GM21576 (cell line): ENCODE data around the gene GPSM3.
"Not testable (repeated sequence)": the region's sequence is repeated elsewhere in the genome, so short reads cannot be mapped to it uniquely, and the experiment has no call there.

ENCODE experiments used
- ATAC-seq: cut with Tn5 transposase; IDR thresholded peaks from one replicate; pipeline ENCODE4 v1.9.1; 2021; ENCODE audit warnings: mild to moderate bottlenecking, moderate library complexity; ENCODE audit not compliant: unreplicated experiment

Gene GPSM3, protein sequence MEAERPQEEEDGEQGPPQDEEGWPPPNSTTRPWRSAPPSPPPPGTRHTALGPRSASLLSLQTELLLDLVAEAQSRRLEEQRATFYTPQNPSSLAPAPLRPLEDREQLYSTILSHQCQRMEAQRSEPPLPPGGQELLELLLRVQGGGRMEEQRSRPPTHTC

DNA sequence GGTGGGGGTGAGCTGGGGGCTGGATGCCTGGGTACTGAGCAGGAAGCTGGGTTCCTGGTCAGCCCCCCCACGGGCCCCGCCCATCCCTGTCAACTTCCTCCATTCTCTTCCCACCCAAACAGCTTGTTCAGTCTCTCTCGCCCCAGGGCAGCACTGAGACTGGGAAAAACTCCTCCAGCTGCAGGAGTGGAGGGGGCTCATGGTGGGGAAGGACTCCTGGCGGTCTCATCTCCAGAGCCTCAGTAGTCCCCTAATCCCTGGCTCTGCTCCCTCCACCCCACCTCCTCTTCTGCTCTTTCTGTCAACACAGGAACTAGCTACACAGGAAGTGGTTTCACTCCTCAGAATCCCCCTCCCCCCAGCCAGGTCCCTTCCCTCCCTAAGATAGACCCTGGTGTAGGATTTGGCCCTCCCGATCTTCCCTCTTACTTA lies at the start of gene GPSM3:
GPSM3 (minus strand) TSS at position 36 of the 432 bp plus-strand sequence. CDS start 130 bp downstream, outside the sequence.
- ATAC-seq = no peak

DNA sequence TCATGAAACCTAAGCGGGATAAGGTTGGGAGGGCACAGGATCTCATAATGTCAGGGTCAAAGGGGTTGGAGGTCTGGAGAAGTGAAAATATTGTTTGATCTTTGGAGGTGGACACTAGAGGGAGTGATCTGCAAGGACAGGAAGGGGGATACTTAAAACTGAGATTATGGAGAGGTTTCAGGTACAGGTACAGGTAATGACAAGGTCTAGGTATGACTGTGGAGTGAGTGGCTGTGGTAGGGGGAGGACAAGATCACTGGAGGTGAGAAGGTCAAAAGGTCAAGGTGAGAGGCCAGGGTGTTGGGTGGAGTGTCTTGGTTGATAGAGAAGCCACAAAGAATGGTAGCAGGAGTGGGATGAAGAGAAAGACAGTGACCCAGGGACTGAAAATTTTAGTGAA lies 48.2 kb upstream of the GPSM3 start:
- no peak for ATAC-seq

DNA sequence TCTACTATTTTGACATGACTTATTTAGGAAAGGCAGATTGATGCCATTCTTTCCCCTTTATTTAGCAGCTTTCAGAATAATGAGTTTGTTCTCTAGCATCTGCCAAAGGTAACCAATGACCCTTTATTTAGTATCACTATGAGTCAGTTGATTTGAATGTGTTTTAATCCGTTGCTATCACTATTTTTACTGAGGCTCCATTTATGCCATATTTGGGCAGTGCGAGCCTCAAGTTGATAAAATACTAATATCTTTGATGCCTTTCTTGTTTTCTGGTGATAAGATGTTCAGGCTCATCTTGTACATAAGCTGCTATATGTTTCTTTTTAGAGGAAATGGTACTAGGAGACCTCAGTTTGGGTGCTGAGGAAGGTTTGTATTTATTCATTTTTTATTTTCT lies 47.0 kb upstream of the GPSM3 start:
- no peak for ATAC-seq

DNA sequence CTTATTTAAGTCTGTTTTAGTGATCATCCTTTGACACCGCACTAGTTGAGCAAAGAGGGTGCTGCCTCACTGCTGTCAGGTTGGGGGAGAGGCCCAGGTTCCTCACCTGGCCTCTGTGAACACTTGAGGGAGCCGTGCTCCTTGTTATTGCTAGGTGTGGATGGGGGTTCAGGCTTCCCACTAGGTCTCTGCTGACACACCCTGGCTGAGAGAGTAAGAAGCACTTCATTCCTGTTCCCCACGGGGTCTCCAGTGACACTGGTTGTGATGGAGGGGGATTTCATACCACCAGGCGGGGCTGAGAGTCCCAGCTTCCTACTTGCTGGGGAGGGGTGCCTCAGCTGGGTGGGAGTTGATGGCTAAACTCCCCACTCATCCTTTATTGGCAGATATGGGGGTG lies 42.5 kb upstream of the GPSM3 start:
- no peak for ATAC-seq

DNA sequence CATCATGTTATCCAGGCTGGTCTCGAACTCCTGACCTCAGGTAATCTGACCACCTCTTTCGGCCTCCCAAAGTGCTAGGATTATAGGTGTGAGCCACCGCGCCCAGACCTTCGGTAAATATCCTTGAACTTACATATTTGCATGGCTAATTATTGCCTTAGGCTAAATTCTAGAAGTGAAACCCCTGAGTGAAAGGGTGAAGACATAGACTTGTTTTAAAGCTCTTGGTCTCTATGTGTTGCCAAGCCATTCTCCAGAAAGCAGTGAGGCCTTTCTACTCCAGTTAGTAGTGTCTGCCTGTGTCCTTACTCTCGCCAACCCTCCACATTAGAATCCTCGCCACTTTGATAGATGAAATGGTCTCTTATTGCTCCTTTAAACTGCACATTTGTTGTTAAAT lies 34.0 kb upstream of the GPSM3 start:
- no peak for ATAC-seq

DNA sequence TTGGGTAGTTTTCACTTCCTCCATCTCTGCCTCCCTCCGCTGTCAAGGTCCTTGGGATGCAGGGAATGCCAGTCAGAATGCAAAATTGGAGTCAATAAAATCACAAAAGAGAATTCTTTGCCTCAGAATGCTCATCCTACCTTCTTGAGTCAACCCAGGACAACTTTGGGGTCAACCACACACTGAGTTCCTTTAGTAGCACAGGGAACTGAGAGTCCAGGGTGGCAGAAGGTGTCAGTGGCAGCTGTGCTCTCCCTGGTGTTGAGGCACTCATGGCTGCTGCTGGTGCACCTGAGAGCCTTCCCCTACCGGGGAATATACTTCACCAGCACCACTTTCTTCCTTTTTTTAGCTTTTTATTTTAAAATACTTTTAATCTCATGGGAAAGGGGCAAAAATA lies 32.3 kb upstream of the GPSM3 start:
- ATAC-seq = no peak

DNA sequence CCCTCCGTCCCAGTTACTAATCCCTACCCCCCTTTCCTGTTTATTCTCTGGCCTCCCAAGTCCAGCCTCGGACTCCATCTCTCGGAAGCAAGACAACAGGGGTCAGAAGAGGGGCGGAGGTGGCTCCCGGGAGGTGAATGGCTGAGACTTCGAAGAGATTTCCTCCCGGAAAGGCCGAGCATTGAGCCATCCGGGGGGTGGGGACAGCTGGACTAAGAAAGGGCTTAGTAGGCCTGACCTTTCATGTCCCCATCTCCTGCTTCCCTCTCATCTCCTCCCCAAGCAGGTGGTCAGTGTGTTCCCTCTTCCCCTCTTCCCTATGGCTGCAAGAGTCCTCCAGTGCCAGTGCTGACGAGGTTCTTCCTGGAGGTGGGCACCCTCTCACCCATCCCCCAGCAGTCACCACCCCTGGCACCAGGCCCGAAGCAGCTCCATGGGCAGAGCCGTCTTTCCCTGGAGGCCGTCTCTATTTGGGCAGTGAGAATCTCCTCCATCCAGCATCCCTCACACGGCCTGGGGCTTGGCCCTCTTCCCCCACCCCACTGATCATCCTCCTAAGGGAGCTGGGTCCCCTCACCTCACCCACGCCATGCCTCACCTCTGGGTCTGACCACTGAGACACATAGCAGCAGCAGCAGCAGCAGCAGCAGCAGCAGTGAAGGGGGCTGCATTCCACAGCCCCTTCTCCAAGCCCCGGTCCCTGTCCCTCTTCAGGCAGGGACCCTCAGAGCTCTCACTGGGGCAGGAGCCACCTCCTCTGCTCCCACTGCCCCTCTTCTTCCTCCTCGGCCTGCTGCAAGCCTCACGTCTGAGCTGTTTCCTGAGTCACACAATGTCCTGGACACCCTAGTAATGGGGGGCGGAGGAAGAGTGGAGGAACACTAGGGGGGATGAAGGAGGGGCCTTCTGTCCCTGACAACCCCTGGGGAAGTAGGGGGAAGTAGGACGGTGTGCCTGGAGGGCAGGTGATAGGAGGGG lies 31.1 kb upstream of the GPSM3 start, which contains the start of gene NOTCH4:
NOTCH4 (minus strand) TSS at position 810 of the 978 bp plus-strand sequence; CDS start at position 671, 139 bp downstream.
- ATAC-seq = no peak

DNA sequence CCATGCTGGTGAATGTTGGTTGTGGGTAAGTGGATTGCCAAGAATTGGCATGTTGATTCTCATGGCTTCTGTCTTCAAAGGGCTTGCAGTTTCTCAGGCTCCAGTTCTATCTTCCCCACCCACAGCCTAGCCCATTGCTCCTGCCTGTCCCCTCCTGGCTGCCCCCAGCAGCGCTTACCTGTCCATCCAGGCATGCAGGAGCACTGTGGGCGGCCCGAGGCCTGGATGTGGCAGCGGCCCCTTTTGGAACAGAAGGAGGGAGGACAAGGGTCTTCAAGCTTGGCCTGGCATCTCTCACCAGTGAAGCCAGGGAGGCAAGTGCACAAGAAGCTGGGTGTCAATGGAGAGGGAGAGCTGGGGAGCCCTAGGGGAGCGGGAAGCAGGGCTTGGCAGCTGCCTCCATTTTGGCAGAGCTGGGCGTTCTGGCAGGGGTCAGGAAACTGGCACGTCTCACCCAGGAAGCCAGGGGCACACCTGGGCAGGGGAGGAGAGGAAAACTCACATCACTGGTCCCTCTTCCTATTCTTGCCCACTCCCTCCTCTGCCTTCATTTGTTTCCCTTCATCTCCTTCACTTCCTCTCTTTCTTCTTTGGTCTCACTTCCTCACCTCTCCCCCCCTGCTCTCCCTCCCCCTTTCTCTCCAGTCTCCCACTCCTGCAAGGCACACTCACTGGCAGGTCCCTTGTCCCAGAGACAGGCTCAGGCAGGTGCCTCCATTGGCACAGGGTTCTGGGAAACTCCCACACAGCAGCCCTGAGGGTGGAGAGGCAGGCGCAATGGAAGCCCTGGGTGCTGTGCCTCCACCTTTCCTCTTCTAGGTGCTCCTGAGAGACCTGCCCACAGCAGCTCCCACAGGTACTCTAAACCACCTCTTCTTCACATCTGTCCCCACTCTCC lies 30.1 kb upstream of the GPSM3 start:
- ATAC-seq = no peak

DNA sequence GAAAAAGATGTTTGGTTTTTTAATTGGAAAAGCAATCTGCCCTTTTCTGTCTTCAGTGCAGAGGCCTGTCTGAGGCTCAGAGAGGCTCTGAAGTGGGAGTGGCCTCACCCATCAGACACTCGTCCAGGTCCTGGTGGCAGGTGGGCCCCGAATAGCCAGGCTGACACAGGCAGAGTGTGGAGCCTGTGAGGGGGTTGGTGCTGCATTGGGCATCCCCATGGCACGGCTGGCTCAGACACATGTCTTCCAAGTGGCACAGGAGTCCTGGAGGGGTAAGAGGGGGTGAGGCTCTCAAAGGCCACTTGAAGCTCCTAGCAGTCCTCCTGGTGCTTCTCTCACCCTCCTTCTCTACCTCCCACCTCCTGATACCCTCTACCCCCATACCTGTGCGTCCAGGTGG lies 27.6 kb upstream of the GPSM3 start:
- no peak for ATAC-seq

DNA sequence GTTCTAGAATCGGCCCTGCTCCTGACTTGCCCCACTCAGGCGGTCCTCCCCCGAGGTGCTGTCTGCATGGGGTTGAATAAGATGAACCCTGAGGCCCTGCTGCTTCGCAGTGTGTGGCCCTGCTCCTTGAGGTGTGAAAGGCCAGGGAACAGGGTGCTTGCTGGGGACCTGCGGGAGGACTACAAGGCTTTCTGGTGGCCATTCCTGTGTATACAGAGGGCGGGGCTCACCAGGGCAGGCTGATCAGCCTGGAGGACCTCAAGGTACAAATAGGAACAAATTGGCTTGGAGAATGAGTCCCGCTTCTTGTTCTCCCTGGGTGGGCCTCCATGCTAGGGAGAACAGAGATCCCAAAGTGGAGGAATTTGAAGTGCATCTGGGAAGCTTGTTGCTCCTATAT lies 25.7 kb upstream of the GPSM3 start:
- no peak for ATAC-seq

DNA sequence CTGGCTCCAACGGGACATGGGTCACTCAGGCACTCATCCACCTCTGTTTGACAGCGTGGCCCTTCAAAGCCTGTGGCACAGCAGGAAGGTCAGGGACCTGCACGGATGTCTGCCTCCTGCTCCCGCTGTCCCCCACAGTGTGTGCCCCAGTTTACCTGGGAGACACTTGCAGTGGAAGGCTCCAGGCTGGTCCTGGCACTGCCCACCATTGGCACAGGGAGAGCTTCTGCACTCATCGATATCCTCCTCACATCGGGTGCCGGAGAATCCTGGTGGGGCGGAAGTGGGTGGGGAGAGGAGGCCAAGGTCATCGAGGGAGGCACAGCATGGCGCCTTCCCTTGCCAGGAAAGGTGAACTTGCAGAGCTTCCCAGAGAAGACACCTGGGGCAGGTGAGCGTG lies 24.6 kb upstream of the GPSM3 start:
- ATAC-seq = no peak

DNA sequence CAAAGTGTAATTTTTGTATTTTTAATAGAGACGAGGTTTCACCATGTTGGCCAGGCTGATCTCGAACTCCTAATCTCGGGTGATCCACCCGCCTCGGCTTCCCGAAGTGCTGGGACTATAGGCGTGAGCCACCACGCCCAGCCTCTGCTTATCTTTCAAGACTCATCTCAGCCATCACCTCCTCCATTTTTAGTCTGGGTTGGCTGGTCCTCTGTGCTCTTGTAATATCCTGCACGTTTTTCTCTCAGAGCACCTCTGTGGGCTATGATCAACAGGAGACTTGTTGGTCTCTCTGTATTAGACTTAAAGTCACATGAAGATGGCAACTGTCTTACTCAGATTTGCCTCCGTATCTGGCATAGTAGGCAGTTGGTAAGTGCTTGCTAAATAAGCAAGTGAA lies 23.8 kb upstream of the GPSM3 start:
- ATAC-seq = no peak

DNA sequence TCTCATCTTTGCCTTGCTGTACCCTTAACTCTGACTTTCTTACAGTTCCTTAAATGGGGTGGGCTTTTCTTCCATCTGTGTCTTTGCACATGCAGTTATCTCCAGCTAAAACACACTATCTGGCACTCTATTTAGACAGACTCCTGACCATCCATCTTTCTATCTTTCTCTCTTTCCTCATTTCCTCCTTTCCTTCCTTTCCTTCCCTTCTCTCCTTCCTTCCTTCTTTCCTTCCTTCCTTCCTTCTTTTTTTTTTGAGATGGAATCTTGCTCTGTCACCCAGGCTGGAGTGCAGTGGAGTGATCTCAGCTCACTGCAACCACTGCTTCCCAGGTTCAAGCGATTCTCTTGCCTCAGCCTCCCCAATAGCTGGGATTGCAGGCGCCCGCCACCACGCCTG lies 23.2 kb upstream of the GPSM3 start:
- ATAC-seq = no peak

DNA sequence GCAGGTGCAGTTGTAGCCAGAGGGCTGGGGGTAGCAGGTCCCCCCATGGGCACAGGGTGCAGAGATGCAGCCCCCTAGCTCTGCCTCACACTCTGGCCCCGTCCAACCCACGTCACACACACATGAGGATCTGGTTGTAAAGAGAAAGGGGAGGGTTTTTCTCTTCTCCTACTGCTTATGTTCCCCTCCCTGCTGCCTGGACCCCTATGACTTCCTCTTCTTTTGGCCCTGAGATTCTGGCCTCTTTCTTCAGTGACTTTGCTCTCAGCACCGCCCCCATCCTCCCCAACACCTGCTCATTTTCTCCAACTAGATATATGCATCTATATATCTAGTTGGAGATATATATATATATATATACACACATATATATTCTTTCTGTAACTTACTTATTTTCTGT lies 21.7 kb upstream of the GPSM3 start:
- ATAC-seq = no peak

DNA sequence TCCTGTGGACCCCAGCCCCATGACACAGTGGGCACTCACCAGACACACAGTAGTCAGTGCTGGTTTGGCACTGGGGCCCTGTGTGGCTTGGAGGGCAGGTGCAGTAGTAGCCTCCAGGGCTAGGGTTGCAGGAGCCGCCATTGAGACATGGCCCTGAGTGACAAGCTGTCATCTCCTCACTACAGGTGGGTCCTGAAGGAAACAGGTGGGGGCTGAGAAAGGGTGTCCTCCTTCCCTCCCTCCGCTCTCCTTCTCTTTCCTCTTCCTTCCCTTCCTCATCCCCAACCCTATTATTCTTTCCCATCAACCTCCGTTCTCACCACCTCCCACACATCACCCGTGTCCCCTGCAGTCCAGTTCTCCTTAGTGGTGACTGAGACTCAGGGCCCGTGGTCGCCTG lies 21.2 kb upstream of the GPSM3 start:
- ATAC-seq = no peak

DNA sequence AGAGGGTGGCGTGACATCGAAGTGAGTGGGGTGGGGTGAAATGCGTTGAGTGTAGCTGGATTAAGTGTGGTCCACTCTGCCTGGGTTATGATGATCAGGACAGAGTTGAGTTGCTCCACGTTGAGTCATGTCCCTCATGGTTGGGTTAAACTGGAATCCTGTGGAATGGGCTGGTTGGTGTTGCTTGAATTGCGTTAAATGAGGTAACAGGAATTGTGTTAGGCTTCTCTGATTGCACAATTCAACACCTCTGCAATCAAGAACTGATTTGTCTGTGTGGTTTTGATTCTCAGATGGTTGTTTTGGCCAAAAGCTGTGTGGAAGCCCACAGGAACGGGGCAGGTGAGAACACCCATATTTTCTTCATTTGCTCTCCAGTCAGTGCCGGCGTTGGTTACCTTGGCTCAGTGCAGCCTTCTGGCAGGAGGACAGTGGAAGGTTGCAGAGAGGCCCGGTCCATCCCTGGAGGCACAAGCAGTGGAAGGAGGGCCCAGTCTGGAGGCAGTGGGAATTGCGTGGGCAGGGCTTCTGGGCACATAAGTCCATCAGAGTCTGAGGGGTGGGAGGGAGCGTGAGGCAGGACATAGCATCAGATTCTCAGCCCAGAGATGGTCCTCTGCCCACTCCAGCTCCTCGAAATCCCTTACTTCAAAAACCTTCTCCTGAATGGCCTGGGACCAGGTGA lies 19.8 kb upstream of the GPSM3 start:
- ATAC-seq = no peak

DNA sequence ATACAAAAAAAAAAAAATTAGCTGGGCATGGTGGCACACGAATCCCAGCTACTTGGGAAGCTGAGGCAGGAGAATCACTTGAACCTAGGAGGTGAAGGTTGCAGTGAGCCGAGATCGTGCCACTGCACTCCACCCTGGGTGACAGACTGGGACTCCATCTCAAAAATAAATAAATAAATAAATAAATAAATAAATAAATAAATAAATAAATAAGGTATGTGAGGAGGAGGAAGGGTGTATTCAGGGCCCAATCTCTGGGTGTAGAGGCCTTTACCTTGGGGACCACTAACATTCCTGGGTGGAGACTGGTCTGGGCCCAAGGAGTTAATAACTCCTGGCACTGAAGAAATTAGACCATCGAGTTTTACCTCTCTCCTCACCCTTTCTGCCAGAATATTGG lies 19.0 kb upstream of the GPSM3 start:
- not testable (repeated sequence) for ATAC-seq

DNA sequence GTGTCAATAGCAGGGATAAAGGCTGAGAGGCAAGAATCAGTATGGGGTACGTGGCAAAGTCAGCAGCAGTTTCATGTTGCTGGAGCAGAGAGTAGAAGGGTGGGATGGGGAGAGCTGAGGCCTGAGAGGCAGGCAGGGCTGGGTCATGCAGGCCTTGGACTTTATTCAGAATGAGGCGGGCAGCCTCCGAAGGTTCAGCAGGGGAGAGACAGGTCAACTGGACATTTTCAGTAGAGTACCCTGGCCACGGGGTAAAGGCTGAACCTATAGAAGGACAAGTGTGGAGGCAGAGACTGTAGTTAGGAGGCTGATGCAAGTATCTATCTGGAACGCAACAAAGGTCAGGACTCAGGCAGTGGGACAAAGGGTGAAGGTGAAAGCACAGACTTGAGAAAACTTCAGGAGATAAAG lies 17.8 kb upstream of the GPSM3 start:
- ATAC-seq = no peak

DNA sequence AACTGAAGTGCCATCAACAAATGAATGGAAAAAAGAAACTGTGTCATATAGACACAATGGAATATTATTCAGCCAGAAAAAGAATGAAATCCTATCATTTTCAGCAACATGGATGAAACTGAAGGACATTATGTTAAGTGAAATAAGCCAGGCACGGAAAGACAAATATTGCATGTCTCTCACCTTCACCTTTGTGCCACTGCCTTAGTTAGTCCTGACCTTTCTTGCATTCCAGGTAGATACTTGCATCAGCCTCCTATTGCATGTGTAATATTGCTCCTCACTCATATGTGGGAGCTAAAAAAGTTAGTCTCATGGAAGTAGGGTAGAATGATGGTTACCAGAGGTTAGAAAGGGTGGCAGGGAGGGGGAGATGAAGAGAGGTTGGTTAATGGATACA lies 16.6 kb upstream of the GPSM3 start:
- ATAC-seq = no peak

DNA sequence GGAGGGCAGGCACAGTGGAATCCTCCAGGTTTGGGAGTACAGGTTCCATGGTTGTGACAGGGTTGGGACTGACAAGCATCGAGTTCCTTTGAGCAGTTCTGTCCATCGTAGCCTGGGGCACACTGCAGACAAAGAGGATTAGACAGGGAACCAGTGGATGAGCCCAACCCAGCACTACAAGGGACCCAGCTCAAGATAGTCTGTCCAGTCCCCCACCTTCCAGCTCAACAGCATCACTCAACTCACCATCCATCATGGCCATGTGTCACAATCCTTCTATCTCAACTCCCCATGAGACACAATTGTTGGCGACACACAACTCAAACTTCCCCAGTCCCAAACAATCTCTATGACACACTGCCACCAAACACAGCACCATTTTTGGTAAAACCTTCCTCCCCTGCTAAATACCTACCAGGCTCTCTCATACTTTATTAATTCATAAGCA lies 11.8 kb upstream of the GPSM3 start:
- no peak for ATAC-seq
